ENCODE results near the gene ABCB11.

- TF ChIP-seq REST (IDR thresholded peaks at IDR 0.05; ENCODE audit: low read depth) = no peak
- no peak for TF ChIP-seq EZH2phosphoT487 (IDR thresholded peaks at IDR 0.05; ENCODE audit: borderline replicate concordance)
- TF ChIP-seq POLR2A (IDR thresholded peaks at IDR 0.05; ENCODE audit: borderline replicate concordance, extremely low read depth, insufficient read depth, insufficient read length) = no peak
- no peak for TF ChIP-seq SRF (IDR thresholded peaks at IDR 0.05; ENCODE audit: low read depth)
- TF ChIP-seq MAX (IDR thresholded peaks at IDR 0.05) = no peak
- no peak for TF ChIP-seq SP1 (IDR thresholded peaks at IDR 0.05; ENCODE audit: low read depth)
- TF ChIP-seq ELF1 (IDR thresholded peaks at IDR 0.05; ENCODE audit: borderline replicate concordance, low read depth) = no peak
- TF ChIP-seq CEBPB (IDR thresholded peaks at IDR 0.05; ENCODE audit: low read depth) = no peak
These were observed 75.8 kb downstream of the ABCB11 start for GRCh38 chr2:168955321-168955720.

Measured in HCT116 (cell line).